ENCODE results near the gene CPB2.
A peak's percentile ranks its signal among the peaks of the same experiment; 100 is the strongest.

CPB2 gene

DNA sequence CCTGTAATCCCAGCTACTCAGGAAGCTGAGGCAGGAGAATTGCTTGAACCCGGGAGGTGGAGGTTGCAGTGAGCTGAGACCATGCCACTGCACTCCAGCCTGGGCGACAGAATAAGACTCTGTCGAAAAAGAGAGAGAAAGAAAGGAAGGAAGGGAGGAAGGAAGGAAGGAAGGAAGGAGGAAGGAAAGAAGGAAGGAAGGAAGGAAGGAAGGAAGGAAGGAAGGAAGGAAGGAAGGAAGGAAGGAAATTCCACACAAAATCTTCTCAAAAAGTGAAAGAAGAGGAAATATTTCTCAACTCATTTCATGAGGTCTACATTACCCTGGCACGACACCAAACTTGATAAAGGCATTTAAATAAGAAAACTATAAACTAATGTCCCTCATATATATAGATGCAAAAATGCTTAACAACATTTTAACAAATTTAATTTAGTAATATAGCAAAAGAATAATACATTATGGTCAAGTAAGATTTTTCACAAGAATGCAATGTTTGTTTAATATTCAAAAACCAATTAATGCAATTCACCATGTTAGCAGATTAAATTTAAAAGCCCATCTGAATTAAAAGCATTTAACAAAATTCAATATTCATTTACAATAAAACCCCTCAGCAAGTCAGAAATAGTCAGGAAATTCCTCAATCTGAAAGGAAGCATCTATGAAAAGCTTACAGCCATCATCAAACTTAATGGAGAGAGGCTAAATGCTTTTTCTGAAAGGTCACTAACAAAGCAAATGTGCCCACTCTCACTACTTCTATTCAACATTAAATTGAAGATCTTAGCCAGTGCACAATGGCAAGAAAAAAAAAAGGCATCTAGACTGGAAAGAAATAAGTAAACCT, 12.0 kb upstream of the CPB2 start:
- Histone ChIP-seq H3K36me3 (ENCODE audit: control insufficient read depth, insufficient read depth, low read length) (no peaks in the 10 kb centered on the region), H3K4me1 (ENCODE audit: control insufficient read depth, insufficient read depth, low read length) (no peaks in the 10 kb centered on the region), H3K9me3 (ENCODE audit: control insufficient read depth, low read length) (no peaks in the 10 kb centered on the region), H3K27ac (ENCODE audit: insufficient read depth, low read depth, low read length, poor library complexity, severe bottlenecking) (no peak overlapping the region), H3K27me3 (ENCODE audit: control insufficient read depth, insufficient read depth, low read length, poor library complexity, severe bottlenecking) (no peaks in the 10 kb centered on the region), H3K4me3 (ENCODE audit: insufficient read depth, low read depth, low read length) (no peak overlapping the region)
- WGBS, 2 experiments, result 93 to 94% methylated on average over 3 to 4 of the region's 4 CpGs

GRCh38 chr13:46114613-46115012, 9.8 kb upstream of the CPB2 start:
- H3K9me3 ChIP-seq (ENCODE audit: control insufficient read depth, low read length), result no peaks in the 10 kb centered on the region
- H3K27me3 ChIP-seq (ENCODE audit: control insufficient read depth, insufficient read depth, low read length, poor library complexity, severe bottlenecking), result no peaks in the 10 kb centered on the region
- H3K27ac ChIP-seq (ENCODE audit: insufficient read depth, low read depth, low read length, poor library complexity, severe bottlenecking), result no peak overlapping the region
- no peaks in the 10 kb centered on the region for H3K36me3 ChIP-seq (ENCODE audit: control insufficient read depth, insufficient read depth, low read length)
- H3K4me1 ChIP-seq (ENCODE audit: control insufficient read depth, insufficient read depth, low read length), result no peaks in the 10 kb centered on the region
- 95 to 96% methylated on average over 3 to 4 of the region's 9 CpGs for WGBS, 2 experiments
- no peak overlapping the region for H3K4me3 ChIP-seq (ENCODE audit: insufficient read depth, low read depth, low read length)

- Histone ChIP-seq H3K27ac (ENCODE audit: insufficient read depth, low read depth, low read length, poor library complexity, severe bottlenecking) (no peak overlapping the region), H3K36me3 (ENCODE audit: control insufficient read depth, insufficient read depth, low read length) (no peaks in the 10 kb centered on the region)
- WGBS, 2 experiments, result 90 to 93% methylated on average over 2 of the region's 2 CpGs
Observed at GRCh38 chr13:46113596-46113995, 8.8 kb upstream of the CPB2 start.

DNA sequence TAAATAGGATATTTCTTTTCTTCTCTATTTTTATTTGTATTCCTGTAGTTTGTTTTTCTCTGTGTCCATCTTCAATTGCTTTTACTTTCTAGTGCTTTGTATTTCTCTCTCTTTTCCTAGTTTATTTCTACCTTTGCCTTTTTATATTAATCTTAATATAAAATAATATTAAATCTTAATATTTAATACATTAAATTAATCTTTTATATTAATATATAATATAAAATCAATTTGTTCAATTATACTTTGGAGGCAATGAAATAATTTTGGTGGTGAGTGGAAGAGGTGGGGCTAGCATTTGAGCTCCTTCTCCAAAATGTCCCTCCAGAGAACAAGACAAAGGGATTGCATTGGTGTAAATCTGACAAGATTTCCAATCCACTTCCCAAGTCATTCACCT, 6.3 kb upstream of the CPB2 start:
- Histone ChIP-seq H3K36me3 (ENCODE audit: control insufficient read depth, insufficient read depth, low read length) (no peaks in the 10 kb centered on the region), H3K27me3 (ENCODE audit: control insufficient read depth, insufficient read depth, low read length, poor library complexity, severe bottlenecking) (no peaks in the 10 kb centered on the region), H3K9me3 (ENCODE audit: control insufficient read depth, low read length) (no peaks in the 10 kb centered on the region), H3K27ac (ENCODE audit: insufficient read depth, low read depth, low read length, poor library complexity, severe bottlenecking) (no peak overlapping the region), H3K4me3 (ENCODE audit: insufficient read depth, low read depth, low read length) (no peak overlapping the region), H3K4me1 (ENCODE audit: control insufficient read depth, insufficient read depth, low read length) (no peaks in the 10 kb centered on the region)

More at GRCh38 chr13:46113596-46113995, 8.8 kb upstream of the CPB2 start:
- H3K27me3 ChIP-seq (ENCODE audit: control insufficient read depth, insufficient read depth, low read length, poor library complexity, severe bottlenecking), result no peaks in the 10 kb centered on the region
- no peaks in the 10 kb centered on the region for H3K4me1 ChIP-seq (ENCODE audit: control insufficient read depth, insufficient read depth, low read length)
- no peaks in the 10 kb centered on the region for H3K9me3 ChIP-seq (ENCODE audit: control insufficient read depth, low read length)
- H3K4me3 ChIP-seq (ENCODE audit: insufficient read depth, low read depth, low read length), result no peak overlapping the region

DNA sequence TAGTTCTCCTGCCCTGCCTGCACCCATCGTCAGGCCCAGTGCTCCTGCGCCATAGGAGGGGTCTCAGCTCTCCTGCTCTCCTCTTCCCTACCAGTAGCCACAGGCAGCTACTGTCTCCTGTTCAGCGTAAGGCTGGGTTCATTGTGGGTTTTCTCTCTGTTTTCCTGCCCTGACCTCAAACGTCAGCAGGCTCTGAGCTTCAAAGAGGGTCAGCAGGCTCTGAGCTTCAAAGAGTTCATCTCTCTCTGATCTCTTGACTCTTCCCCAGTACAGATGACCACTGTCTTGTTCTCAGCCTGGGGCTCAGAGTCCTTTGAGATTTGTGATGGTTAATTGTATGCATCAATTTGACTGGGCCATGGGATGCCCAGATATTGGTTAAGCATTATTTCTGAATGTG, 4.6 kb upstream of the CPB2 start:
- Histone ChIP-seq H3K4me1 (ENCODE audit: control insufficient read depth, insufficient read depth, low read length) (no peaks in the 10 kb centered on the region), H3K9me3 (ENCODE audit: control insufficient read depth, low read length) (no peaks in the 10 kb centered on the region), H3K4me3 (ENCODE audit: insufficient read depth, low read depth, low read length) (no peak overlapping the region), H3K36me3 (ENCODE audit: control insufficient read depth, insufficient read depth, low read length) (no peaks in the 10 kb centered on the region), H3K27me3 (ENCODE audit: control insufficient read depth, insufficient read depth, low read length, poor library complexity, severe bottlenecking) (no peaks in the 10 kb centered on the region), H3K27ac (ENCODE audit: insufficient read depth, low read depth, low read length, poor library complexity, severe bottlenecking) (peak overlapping the region; percentile 3)
- 54 to 57% methylated on average over 4 of the region's 4 CpGs for WGBS, 2 experiments

DNA sequence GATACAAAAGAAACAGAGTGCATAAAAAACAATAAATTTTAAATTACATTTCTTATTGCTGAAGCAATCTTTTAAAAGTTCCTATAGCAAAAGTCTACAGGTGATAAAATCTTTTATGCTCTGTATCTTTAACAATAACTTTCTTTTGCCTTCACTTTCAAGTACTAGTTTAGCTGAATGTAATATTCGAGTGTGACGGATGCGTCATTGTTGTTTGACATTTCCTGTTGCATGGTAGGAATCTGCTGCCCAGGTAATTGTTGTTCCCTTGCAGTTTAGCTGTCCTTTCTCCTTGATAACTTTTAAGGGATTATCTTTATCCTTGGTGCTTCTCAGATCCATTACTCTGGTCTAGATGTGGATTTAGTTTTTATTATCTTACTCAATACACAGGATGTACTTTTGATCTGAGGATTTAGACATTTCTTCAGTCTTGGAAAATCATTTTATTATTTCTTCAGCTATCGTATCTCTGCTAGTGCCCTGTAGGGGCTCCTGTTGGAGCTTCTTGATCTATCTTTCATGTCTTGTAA, 2.1 kb upstream of the CPB2 start:
- Histone ChIP-seq H3K27ac (ENCODE audit: insufficient read depth, low read depth, low read length, poor library complexity, severe bottlenecking) (no peak overlapping the region), H3K4me3 (ENCODE audit: insufficient read depth, low read depth, low read length) (no peak overlapping the region), H3K4me1 (ENCODE audit: control insufficient read depth, insufficient read depth, low read length) (no peaks in the 10 kb centered on the region), H3K27me3 (ENCODE audit: control insufficient read depth, insufficient read depth, low read length, poor library complexity, severe bottlenecking) (no peaks in the 10 kb centered on the region), H3K36me3 (ENCODE audit: control insufficient read depth, insufficient read depth, low read length) (no peaks in the 10 kb centered on the region), H3K9me3 (ENCODE audit: control insufficient read depth, low read length) (no peaks in the 10 kb centered on the region)
- WGBS, 2 experiments, result 80 to 92% methylated on average over 4 of the region's 4 CpGs

DNA sequence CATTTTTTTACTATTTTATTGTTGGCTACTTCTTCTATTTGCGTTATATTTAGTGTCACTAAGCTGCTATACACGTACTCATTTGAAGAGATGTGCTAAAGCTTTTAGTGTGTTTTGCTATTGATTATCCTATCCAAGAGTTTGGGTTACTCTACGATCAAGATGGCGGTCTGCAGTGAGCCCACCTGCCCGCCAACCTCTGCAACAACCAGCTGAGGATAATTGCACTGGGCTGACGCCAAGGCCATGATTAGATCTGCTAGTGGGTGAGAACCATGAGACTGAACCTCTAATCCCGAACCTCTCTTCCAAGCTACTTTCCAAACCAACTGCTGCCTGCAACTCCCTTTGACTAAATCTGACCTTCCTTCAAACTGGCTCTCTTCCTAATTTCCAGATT, 1.8 kb downstream of the CPB2 start:
- H3K4me3 ChIP-seq (ENCODE audit: insufficient read depth, low read depth, low read length), result no peak overlapping the region
- 96 to 97% methylated on average over 7 of the region's 7 CpGs for WGBS, 2 experiments
- H3K36me3 ChIP-seq (ENCODE audit: control insufficient read depth, insufficient read depth, low read length), result no peaks in the 10 kb centered on the region
- no peaks in the 10 kb centered on the region for H3K4me1 ChIP-seq (ENCODE audit: control insufficient read depth, insufficient read depth, low read length)
- H3K9me3 ChIP-seq (ENCODE audit: control insufficient read depth, low read length), result no peaks in the 10 kb centered on the region
- no peaks in the 10 kb centered on the region for H3K27me3 ChIP-seq (ENCODE audit: control insufficient read depth, insufficient read depth, low read length, poor library complexity, severe bottlenecking)
- H3K27ac ChIP-seq (ENCODE audit: insufficient read depth, low read depth, low read length, poor library complexity, severe bottlenecking), result no peak overlapping the region

DNA sequence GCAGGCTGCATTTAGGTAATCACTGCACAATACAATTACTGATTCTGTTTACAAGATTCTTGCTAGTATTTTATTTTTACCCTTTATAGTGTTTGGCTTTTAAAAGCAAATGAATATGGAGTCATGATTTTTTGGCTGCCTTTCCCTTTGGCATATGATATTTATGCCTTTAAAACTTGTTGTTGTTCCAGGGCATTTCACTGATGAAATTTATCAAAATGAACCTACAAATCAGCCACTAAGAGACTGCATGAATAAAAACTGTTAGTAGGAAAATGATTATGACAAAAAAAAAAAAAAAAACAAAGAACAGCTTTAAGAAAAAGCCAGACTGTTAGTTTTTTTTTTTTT, 2.6 kb downstream of the CPB2 start:
- no peaks in the 10 kb centered on the region for H3K36me3 ChIP-seq (ENCODE audit: control insufficient read depth, insufficient read depth, low read length)
- no peaks in the 10 kb centered on the region for H3K27me3 ChIP-seq (ENCODE audit: control insufficient read depth, insufficient read depth, low read length, poor library complexity, severe bottlenecking)
- H3K4me3 ChIP-seq (ENCODE audit: insufficient read depth, low read depth, low read length), result no peak overlapping the region
- no peaks in the 10 kb centered on the region for H3K4me1 ChIP-seq (ENCODE audit: control insufficient read depth, insufficient read depth, low read length)
- no peaks in the 10 kb centered on the region for H3K9me3 ChIP-seq (ENCODE audit: control insufficient read depth, low read length)
- no peak overlapping the region for H3K27ac ChIP-seq (ENCODE audit: insufficient read depth, low read depth, low read length, poor library complexity, severe bottlenecking)

- H3K27ac ChIP-seq (ENCODE audit: insufficient read depth, low read depth, low read length, poor library complexity, severe bottlenecking), result no peak overlapping the region
- H3K27me3 ChIP-seq (ENCODE audit: control insufficient read depth, insufficient read depth, low read length, poor library complexity, severe bottlenecking), result no peaks in the 10 kb centered on the region
- H3K4me3 ChIP-seq (ENCODE audit: insufficient read depth, low read depth, low read length), result no peak overlapping the region
- no peaks in the 10 kb centered on the region for H3K36me3 ChIP-seq (ENCODE audit: control insufficient read depth, insufficient read depth, low read length)
- no peaks in the 10 kb centered on the region for H3K4me1 ChIP-seq (ENCODE audit: control insufficient read depth, insufficient read depth, low read length)
- H3K9me3 ChIP-seq (ENCODE audit: control insufficient read depth, low read length), result no peaks in the 10 kb centered on the region
- WGBS, 2 experiments, result 87 to 92% methylated on average over 8 of the region's 8 CpGs
Observed at GRCh38 chr13:46101484-46102254, 3.2 kb downstream of the CPB2 start.

- H3K4me1 ChIP-seq (ENCODE audit: control insufficient read depth, insufficient read depth, low read length), result no peaks in the 10 kb centered on the region
- no peaks in the 10 kb centered on the region for H3K36me3 ChIP-seq (ENCODE audit: control insufficient read depth, insufficient read depth, low read length)
- WGBS, 2 experiments, result 92 to 95% methylated on average over 3 to 4 of the region's 4 CpGs
- H3K27me3 ChIP-seq (ENCODE audit: control insufficient read depth, insufficient read depth, low read length, poor library complexity, severe bottlenecking), result no peaks in the 10 kb centered on the region
- no peak overlapping the region for H3K27ac ChIP-seq (ENCODE audit: insufficient read depth, low read depth, low read length, poor library complexity, severe bottlenecking)
- no peaks in the 10 kb centered on the region for H3K9me3 ChIP-seq (ENCODE audit: control insufficient read depth, low read length)
- no peak overlapping the region for H3K4me3 ChIP-seq (ENCODE audit: insufficient read depth, low read depth, low read length)
Observed at GRCh38 chr13:46101002-46101401, 3.8 kb downstream of the CPB2 start.
